GM20431 (cell line): ENCODE results near the gene ARHGAP25.

Experiments
- in situ Hi-C: fragments of 300-500 bp; cut with MseI, MboI; formaldehyde crosslinking; loops from one replicate; pipeline ENCODE4 v1.15.0; 2020; ENCODE audit warnings: low sequenced_read_pairs; ENCODE audit not compliant: unreplicated experiment

The ARHGAP25 gene, protein sequence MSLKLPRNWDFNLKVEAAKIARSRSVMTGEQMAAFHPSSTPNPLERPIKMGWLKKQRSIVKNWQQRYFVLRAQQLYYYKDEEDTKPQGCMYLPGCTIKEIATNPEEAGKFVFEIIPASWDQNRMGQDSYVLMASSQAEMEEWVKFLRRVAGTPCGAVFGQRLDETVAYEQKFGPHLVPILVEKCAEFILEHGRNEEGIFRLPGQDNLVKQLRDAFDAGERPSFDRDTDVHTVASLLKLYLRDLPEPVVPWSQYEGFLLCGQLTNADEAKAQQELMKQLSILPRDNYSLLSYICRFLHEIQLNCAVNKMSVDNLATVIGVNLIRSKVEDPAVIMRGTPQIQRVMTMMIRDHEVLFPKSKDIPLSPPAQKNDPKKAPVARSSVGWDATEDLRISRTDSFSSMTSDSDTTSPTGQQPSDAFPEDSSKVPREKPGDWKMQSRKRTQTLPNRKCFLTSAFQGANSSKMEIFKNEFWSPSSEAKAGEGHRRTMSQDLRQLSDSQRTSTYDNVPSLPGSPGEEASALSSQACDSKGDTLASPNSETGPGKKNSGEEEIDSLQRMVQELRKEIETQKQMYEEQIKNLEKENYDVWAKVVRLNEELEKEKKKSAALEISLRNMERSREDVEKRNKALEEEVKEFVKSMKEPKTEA

GRCh38 chr2:68734688-68735525 lies at the start of gene ARHGAP25:
TSS of gene ARHGAP25 (plus strand) at chr2:68734811. CDS start at chr2:68735200, 389 bp downstream.
- in situ Hi-C loops, result no loop called here

- in situ Hi-C loops, result no loop called here
Measured at GRCh38 chr2:68686178-68686577, 48.4 kb upstream of the ARHGAP25 start.

DNA sequence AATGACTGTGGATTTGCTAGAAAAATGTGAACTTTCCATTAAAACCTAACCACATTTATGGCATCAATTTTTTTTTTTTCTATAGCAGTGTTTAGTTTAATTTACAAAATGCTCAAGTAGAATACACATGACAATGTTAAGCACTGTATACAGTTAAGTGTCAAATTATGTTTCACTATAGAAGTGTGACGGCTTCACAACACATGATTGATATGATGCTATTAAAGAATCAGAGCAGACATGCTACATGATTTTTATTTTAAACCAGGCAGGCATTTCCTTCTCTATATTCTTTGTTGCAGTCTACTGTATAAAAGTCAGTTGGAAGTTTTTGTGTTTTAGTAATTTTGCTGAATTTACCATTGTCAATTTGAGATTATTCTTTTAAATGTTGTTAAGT lies 47.6 kb upstream of the ARHGAP25 start:
- in situ Hi-C loops, result no loop called here

DNA sequence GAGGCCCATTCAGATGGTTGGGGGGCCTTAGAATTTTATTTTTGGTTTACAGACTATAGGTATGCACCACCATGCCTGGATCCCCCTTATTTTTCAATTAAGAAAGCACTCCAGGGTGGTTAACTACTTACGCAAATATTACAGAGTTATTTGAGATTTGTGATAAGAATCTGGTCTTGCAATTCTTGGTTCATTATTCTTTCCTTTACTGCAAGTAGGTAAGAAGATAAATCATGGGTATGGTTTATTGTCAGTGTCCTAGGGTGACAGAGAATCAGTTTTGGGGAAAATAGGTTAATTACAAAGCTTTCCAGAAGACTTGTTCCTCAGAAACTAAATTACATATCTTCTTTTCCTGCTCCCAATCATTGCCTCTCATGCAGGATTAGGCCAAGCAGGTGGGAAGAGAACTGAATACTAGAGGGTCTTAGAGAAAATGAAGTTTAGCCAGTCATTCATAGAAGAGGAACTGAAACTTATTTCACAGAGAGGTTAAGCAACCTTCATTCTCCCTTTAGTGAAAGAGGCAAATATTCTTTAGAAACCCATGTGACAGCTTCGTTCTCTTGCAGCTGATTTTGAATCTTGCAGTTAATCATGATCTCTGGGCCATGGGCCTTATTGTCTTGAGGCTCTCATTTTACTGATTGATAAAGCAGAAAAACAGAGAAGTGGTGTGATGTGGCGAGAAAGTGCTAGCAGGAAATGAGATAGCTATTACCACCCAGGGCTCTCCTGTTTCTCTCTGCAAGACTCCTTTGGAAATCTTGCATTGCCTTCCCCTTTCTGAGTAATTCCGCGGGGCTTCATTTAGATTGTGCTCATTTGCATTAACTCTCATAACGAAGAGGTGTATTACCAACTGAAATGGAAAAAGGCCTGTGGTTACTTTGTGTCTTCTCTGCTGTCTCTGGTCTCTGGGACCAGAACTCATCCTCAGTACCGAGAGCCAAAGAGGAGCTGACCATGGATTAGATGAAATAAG lies 44.8 kb upstream of the ARHGAP25 start:
- in situ Hi-C loops, result no loop called here

GRCh38 chr2:68690851-68691250 lies 43.8 kb upstream of the ARHGAP25 start:
- in situ Hi-C loops, result no loop called here

DNA sequence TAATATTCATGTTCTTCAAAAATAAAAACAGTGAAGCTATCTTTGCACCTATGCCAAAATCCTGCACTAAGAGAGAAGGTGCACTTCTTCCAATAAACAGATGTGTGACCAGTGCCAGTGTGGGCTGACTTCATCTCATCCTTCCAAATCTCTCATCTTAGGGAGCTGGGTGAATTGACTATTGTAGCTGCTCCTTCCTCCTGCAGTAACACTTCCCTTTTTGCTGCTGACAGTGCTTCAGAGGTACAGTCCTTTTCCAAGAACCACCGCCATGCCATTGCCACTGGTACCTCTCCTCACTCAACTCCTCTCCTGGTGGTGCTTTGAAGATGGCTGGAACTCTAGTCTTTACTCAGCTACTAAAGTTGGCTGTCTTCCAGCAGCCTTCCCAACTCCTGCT lies 42.1 kb upstream of the ARHGAP25 start:
- in situ Hi-C loops, result no loop called here

DNA sequence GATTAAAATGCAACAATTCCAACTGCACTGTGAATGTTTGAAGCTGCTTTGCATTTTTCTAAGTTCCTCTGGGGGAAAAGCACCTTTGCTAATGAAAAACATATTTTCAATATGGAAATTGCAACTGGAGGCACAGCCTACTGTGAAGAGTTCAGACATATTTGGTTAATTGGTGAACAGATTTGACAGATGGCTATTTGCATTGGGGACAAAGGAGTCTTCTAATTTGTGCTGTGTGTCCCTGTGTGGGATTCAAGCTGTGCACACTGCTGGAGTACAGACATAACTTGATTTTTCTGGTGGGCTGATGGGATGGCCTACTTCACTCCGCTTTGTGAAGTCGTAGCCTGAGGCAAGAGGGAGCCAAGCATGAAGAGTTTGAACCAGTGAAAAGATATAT lies 40.7 kb upstream of the ARHGAP25 start:
- in situ Hi-C loops, result no loop called here

DNA sequence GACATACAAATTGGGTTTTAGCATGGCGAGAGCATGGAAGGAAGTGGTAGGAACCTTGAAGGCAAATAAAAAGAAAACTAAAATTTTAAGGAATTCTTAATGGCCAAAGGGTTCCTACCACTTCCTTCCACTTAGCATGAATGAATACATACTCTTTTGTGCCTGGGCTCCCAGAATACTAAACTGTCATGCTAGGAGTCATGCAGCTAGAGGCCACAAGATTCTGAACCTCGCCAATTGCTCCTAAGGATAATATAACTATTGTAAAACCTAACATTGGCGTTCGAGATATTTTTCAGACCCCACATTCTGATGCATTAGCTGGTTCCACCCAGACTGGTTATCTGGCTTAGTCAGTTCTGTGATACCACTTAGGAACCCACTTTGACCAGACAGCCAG lies 38.6 kb upstream of the ARHGAP25 start:
- in situ Hi-C loops, result no loop called here

GRCh38 chr2:68696554-68696953 lies 38.1 kb upstream of the ARHGAP25 start:
- in situ Hi-C loops, result no loop called here

- in situ Hi-C loops, result no loop called here
Measured at GRCh38 chr2:68698567-68699377, 35.8 kb upstream of the ARHGAP25 start.

DNA sequence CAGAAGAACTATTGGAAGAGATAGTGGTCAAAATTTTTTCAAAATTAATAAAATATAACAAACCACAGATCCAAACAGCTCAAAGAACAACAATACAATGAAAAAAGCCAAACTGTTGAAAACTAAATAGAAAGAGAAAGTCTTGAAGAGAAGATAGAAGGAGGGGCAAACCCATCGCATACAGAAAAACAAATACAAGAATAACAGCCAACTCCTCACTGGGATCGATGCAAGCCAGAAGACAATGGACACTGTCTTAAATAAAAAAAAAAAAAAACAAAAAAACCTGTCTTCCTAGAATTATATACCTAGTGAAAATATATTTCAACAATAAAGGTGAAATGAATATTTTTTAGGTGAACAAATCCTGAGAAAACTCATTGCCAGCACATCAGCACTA lies 34.1 kb upstream of the ARHGAP25 start:
- in situ Hi-C loops, result loop anchor here (25.0 kb wide), 1 partner anchor 238 kb away; the partner anchor contains the start of genes APLF and FBXO48

DNA sequence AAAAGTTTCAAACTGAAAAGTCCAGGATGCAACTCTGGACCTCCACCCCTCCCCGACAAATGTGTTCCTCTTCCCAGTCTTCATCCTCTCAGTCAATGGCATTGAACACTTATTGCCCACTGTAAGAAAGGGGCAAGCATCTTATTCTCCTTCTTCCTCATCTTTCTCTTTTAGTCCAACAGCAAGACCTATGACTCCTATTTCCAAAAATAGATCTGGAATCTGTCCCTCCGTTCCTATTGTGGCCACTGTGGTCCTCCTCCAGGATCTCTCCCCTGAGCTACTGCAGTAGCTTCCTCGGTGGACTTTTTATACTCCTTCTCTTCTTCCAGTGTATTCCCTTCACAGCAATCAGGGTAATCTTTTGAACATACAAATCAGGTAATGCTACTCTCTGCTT lies 28.0 kb upstream of the ARHGAP25 start:
- in situ Hi-C loops, result loop anchor here (25.0 kb wide), 1 partner anchor 244 kb away; the partner anchor contains the start of genes APLF and FBXO48

DNA sequence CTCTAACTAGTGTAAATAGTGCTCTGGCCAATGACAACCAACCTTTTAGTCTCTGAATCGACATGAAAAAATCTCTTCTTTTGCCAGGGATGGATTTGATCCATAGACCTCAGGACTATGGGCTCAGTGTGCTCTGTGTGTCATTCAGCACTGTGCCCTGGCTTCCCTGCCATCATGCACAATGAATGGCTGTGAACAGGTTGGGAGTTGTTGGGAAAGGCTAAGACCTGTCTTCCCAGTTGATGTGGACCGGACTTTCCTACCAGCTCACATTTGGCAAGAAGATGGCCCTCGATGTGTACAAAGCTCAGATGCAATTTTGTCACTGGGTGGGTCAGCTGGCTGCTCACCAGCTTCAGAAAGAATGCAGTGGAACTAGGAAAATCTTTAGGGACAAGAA lies 26.0 kb upstream of the ARHGAP25 start:
- in situ Hi-C loops, result loop anchor here (25.0 kb wide), 1 partner anchor 246 kb away; the partner anchor contains the start of genes APLF and FBXO48

DNA sequence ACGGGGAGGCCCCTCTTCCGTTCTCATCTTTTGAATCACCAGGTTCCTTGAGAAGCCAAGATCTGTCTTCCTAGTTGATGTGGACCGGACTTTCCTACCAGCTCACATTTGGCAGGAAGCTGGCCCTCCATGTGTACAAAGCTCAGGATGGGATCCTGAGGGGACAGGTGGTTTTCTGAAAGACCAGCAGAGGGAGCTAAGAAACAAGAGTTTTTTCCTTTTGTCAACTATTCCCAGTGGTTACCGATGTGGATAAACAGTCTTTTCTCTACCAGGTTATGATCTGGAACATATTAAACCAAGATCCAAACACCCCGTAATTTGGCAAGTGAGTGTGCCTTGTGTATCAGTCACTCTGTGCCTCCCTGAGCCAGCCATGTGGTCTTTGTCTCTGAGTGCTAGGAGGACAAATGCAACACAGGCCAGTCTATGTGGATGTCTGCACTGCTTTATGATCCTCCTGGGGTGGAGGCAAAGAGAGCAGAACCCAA lies 25.1 kb upstream of the ARHGAP25 start:
- in situ Hi-C loops, result loop anchor here (25.0 kb wide), 1 partner anchor 247 kb away; the partner anchor contains the start of genes APLF and FBXO48

DNA sequence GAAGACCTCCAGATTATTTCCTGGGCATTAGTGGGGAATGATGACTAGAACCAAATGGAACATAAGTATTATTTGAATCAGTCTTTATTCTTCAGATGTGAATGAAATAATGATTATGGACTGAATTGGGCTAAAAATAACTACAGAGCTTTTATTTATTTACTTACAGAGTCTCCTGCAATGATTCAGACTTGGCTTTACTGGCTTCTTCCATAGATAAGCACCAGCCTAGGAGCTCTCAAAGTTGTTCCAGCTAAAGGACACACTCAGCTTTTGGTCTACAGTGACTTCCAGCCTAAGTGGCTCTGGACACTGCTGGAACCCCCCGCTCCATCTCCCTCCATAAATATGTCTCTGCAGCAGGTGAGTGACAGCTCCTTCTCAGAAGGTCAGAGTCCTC lies 24.3 kb upstream of the ARHGAP25 start:
- in situ Hi-C loops, result loop anchor here (25.0 kb wide), 1 partner anchor 248 kb away; the partner anchor contains the start of genes APLF and FBXO48

DNA sequence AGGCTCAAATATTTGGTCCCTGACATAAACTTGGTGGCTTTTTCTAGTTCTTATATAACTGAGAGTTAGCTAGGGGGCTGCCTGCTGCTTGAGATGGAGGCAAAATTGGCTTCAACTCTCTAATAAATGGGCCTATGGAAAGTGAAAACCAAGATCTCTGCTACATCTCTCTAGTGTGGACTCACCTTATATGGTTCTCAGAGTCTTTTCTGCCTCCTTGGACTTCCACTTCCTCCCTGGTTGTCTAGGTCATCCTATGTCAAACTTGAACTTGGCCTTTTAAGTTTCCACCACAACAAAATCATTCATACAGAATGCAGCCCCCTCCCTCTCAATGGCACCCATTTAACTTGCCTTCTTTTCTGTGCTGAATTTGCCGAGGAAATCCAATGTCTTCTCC lies 23.9 kb upstream of the ARHGAP25 start:
- in situ Hi-C loops, result loop anchor here (25.0 kb wide), 1 partner anchor 248 kb away; the partner anchor contains the start of genes APLF and FBXO48

- in situ Hi-C loops, result loop anchor here (25.0 kb wide), 1 partner anchor 253 kb away; the partner anchor contains the start of genes APLF and FBXO48
Measured at GRCh38 chr2:68714866-68715265, 19.7 kb upstream of the ARHGAP25 start.
